LNCAP (cell line): ENCODE measurements around the gene SHH.

Experiments used
- TF ChIP-seq, protein P1 (sequence below): fragments of 450-650 bp; IDR thresholded peaks from 2 replicates; pipeline ENCODE4 v1.5.1; 2017; ENCODE audit warnings: mild to moderate bottlenecking

Gene SHH

DNA sequence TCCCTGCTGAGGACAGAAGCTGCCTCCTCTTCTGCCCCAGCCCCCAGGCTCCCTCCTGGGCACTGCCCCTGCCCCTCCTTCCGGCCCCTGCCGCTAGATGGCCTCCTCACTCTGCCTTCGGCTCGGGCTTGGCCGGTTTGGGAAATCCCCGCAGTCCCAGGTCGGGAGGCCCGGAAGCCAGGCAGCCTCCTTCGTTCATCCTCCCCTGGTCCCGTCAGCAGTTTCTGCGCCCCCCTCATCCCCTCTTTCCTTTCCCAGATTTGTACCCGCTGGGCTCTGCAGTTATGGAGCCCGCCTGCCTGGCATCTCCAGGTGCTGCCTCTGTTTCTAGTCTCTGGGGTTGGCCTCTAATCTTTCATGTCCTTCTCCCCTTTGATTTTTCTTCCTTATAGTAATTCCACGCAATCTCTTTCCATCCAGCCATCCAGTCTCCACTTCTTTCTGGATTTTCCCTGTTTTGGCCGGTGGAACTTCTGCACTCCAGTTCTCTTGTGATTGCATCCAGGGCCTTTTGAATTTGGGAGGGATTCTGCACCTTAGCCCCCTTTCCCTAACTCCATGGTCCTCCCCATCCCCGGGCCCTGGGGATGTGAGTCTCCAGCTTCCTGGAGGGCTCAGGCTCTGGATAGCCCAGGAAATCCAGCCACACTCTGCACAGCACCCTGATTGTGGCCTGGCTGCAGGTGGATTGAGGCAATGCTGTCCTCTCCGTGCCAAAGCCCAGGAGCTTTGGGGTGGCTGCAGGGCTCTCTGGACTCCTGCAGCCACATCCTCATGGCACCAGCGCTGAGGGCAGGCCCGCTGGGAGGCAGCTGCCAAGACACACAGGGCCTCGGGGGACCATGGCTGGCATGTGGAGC is 3.3 kb upstream of the SHH start:
- TF ChIP-seq, protein P1, sequence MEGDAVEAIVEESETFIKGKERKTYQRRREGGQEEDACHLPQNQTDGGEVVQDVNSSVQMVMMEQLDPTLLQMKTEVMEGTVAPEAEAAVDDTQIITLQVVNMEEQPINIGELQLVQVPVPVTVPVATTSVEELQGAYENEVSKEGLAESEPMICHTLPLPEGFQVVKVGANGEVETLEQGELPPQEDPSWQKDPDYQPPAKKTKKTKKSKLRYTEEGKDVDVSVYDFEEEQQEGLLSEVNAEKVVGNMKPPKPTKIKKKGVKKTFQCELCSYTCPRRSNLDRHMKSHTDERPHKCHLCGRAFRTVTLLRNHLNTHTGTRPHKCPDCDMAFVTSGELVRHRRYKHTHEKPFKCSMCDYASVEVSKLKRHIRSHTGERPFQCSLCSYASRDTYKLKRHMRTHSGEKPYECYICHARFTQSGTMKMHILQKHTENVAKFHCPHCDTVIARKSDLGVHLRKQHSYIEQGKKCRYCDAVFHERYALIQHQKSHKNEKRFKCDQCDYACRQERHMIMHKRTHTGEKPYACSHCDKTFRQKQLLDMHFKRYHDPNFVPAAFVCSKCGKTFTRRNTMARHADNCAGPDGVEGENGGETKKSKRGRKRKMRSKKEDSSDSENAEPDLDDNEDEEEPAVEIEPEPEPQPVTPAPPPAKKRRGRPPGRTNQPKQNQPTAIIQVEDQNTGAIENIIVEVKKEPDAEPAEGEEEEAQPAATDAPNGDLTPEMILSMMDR = peak; percentile 82

DNA sequence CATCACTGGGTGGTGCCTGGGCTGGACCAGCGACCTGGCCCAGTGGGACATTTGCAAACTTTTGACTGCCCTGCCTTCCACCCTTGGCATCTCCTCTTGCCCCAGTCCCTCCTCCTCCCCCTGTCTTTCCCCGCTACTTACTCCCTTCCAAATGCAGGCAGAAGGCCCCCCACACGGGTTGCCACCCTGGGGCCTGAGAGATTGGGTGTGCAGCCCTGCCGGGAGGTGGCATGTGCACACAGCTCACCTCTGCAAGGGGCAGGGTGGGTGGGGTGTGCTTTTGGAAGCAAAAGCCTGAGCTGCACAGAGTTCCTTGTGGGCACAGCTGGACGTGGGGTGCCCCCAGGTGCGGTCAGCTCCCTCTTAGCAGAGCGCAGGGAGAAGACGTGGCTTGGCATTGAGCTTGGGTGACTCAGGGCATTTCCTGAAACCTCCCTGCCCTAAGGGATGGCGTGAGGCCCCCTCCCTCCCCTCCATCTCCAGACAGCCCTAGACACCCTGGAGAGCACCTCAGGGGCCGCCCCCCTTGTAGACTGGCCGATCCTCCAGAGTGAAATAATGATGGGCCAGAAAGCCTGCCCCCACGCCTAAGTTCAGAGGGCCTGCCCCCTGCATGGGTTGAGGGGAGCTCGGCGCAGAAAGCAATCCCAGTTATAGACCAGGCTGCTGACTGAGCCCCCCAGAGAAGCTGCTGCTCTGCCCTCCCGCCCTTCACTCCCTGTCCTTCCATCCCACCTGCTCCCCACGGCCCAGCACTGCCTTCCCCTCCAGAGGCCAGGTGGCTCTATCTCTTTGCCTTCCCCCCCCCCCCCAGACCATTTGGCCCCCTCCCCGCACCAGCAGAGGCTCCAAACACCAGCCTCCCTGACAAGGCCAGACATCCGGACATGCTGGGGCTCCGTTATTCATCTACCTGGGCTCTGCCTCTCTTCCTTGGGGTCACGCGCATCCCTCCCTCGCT is 2.3 kb upstream of the SHH start:
- TF ChIP-seq, protein P1 = no peak

DNA sequence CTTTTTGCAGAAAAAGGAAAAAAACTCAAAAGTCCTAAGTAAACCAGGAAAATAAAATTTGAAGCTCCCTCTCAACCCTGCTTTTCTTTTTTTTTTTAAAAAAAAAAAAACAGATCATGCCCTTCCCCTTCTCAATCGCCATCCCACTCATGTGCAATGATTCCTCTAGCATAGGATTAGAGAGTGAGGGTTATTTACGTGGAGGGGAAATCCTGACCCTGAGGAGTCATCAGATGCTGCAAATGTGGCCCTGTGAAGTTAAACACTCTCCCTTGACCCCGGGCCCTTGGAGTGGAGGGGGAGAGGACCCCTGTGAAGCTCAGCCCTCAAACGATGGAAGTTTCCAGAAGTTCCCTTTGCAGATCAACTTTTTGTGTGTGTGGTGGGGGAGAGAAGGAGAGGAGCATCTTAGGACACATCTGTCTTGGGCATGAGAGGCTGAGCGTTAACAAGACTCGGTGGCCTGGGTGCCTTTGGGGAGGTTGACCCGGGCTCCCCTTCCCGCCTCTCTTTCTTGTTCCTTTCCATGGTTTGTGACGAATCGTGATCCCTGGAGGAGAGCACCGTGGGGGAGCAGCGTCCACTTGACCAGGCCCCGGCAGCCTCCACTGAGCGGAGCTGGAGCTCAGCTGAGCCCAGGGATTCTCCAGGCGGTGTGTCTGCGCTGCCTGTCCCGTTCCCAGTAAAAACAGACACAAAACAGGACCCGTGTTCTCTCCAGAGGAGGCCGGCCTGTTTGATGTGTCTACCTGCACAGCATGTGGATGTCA is 1.5 kb upstream of the SHH start:
- TF ChIP-seq, protein P1 = no peak

DNA sequence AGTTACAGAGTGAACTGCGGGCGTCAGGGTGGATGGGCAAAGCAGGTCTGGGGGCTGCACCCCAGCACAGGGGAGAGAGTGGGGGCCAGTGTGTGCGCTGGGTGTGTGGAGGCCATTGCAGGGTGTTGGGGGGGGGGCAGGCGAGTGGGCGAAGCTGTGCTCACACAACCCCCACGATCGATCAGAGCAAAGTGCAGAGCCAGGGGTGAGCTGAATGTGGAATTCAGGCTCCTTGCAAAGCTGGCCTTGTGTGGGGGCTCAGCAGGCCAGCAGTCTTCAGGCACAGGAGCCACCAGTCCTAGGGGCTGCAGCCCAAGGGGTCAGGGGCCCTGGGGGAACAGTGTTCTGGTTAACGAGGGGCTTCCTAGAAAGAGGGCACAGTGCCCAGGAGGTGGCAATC is 862 bp upstream of the SHH start:
- TF ChIP-seq, protein P1 = no peak

DNA sequence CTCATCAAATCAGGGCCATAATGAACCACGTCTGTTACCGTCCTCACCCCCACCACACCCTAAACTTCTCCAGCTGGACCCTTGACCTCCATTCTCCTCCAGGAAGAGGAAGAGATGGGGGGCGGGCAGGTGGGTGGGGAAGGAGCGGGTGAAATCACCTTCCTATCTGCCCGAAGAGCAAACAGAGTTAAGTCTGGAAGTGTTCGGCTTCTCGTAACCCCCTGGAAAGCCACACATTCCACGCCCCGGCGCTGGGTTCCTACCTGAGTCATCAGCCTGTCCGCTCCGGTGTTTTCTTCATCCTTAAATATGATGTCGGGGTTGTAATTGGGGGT is 736 bp downstream of the SHH start:
- TF ChIP-seq, protein P1 = no peak

DNA sequence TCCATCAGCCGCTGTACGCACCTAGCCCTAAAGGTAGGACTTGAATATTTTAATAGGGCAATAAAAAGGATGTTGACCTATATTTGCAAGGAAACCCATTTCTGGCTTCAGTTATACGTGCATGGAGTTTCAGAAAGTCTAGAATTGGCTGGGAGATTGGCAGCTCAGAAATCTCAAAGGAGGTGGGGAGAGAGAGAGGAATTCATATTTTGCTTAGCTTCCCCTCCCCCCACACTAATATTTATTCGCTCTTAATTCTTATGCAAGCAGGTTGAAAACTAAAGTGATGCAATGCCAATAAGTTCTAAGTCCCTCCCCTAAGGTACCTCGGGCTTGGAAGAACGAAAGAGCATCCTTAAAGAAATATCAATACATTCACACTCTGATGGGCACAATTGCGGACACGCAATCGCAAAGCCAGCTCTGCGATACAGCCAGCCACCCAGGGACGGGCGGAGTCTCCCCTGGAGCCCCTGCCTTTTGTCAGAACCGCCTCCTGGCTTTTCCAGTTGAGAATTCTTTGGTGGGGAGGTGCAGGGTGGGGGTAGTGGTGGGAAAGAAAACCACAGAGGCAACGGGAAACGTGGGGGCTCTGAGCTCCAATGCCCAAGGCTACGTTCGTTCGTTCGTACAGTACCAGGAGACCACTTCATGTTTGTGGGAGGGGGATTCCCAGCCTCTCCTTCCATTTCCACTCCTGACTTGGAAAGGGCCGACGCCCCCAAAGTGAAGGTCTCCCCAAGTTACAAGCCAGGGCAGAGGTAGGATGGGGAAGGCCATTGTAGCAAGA is 1.3 kb downstream of the SHH start:
- TF ChIP-seq, protein P1 = no peak
